DOHH2 (cell line): ENCODE results near the gene PTHLH.

Experiments used
- H3F3A ChIP-seq: fragments of 200-600 bp; sonication (generic), shearing (Covaris generic); 2 replicates; pipeline ENCODE4 v1.6.0; 2016; ENCODE audit warnings: antibody characterized with exemption, mild to moderate bottlenecking; ENCODE audit not compliant: control insufficient read depth, insufficient read depth
- H3K27ac ChIP-seq: fragments of 200-600 bp; sonication (generic); 2 replicates; pipeline ENCODE4 v1.5.1; 2014; ENCODE audit warnings: low read depth, mild to moderate bottlenecking, low read length, moderate library complexity
- H3K27me3 ChIP-seq: fragments of 200-600 bp; sonication (generic); 2 replicates; pipeline ENCODE4 v1.6.1; 2014; ENCODE audit warnings: mild to moderate bottlenecking, low read length, mixed read lengths; ENCODE audit not compliant: control insufficient read depth
- H3K36me3 ChIP-seq: fragments of 200-600 bp; sonication (generic); 2 replicates; pipeline ENCODE4 v1.6.1; 2014; ENCODE audit warnings: mild to moderate bottlenecking, low read length, moderate library complexity, mixed read lengths; ENCODE audit not compliant: control insufficient read depth
- H3K4me1 ChIP-seq: fragments of 200-600 bp; sonication (generic); 2 replicates; pipeline ENCODE4 v1.6.1; 2014; ENCODE audit warnings: mild to moderate bottlenecking, low read length, mixed read lengths; ENCODE audit not compliant: control insufficient read depth
- H3K4me2 ChIP-seq: fragments of 200-600 bp; sonication (generic); 2 replicates; pipeline ENCODE4 v1.6.0; 2014; ENCODE audit warnings: mild to moderate bottlenecking, low read length, moderate library complexity
- H3K4me3 ChIP-seq: fragments of 200-600 bp; sonication (generic); 2 replicates; pipeline ENCODE4 v1.5.1; 2014; ENCODE audit warnings: mild to moderate bottlenecking, low read length, mixed read lengths
- H3K79me2 ChIP-seq: fragments of 200-600 bp; sonication (generic); 2 replicates; pipeline ENCODE4 v1.6.1; 2014; ENCODE audit warnings: mild to moderate bottlenecking, low read length, mixed read lengths; ENCODE audit not compliant: control insufficient read depth
- H3K9me2 ChIP-seq: fragments of 200-600 bp; sonication (generic); replicated peaks from 2 replicates; pipeline ENCODE4 v1.6.1; 2014; ENCODE audit warnings: mild to moderate bottlenecking, low read length, mixed read lengths; ENCODE audit not compliant: control insufficient read depth
- H3K9me3 ChIP-seq: fragments of 200-600 bp; sonication (generic); 2 replicates; pipeline ENCODE4 v1.6.1; 2014; ENCODE audit warnings: antibody characterized with exemption, low read length, mixed read lengths; ENCODE audit not compliant: control insufficient read depth, insufficient read depth
- H4K20me1 ChIP-seq: fragments of 200-600 bp; sonication (generic); 2 replicates; pipeline ENCODE4 v1.6.0; 2014; ENCODE audit warnings: low read depth, mild to moderate bottlenecking, antibody characterized with exemption, low read length, moderate library complexity; ENCODE audit not compliant: control insufficient read depth, insufficient read depth
- EZH2phosphoT487 ChIP-seq: fragments of 200-600 bp; sonication (generic); IDR thresholded peaks from 2 replicates; pipeline ENCODE4 v1.6.1; 2017; ENCODE audit warnings: borderline replicate concordance, mild to moderate bottlenecking, antibody characterized with exemption, low read length, moderate library complexity, mixed read lengths
- TF ChIP-seq, protein P1 (sequence below): fragments of 200-600 bp; sonication (generic); IDR thresholded peaks from one replicate; pipeline ENCODE4 v1.5.1; 2014; ENCODE audit warnings: antibody characterized with exemption, mild to moderate bottlenecking, low read depth, low read length; ENCODE audit not compliant: poor library complexity, severe bottlenecking

PTHLH gene

GRCh38 chr12:27965411-27965810 is 7.1 kb downstream of the PTHLH start:
- H3K27ac ChIP-seq = no peak overlapping the region
- H4K20me1 ChIP-seq = no peaks in the 10 kb centered on the region
- H3K4me3 ChIP-seq = no peak overlapping the region
- no peaks in the 10 kb centered on the region; the same call in 1 of the 2 replicates for H3K9me3 ChIP-seq
- no peaks in the 10 kb centered on the region for H3K9me2 ChIP-seq
- H3K4me2 ChIP-seq = no peak overlapping the region
- H3K79me2 ChIP-seq = no peaks in the 10 kb centered on the region
- peaks cover 25% of the 10 kb centered on the region for H3K27me3 ChIP-seq
- no peaks in the 10 kb centered on the region for H3F3A ChIP-seq
- TF ChIP-seq EZH2phosphoT487 = no peak
- TF ChIP-seq, protein P1, sequence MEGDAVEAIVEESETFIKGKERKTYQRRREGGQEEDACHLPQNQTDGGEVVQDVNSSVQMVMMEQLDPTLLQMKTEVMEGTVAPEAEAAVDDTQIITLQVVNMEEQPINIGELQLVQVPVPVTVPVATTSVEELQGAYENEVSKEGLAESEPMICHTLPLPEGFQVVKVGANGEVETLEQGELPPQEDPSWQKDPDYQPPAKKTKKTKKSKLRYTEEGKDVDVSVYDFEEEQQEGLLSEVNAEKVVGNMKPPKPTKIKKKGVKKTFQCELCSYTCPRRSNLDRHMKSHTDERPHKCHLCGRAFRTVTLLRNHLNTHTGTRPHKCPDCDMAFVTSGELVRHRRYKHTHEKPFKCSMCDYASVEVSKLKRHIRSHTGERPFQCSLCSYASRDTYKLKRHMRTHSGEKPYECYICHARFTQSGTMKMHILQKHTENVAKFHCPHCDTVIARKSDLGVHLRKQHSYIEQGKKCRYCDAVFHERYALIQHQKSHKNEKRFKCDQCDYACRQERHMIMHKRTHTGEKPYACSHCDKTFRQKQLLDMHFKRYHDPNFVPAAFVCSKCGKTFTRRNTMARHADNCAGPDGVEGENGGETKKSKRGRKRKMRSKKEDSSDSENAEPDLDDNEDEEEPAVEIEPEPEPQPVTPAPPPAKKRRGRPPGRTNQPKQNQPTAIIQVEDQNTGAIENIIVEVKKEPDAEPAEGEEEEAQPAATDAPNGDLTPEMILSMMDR = no peak
- H3K4me1 ChIP-seq = no peaks in the 10 kb centered on the region
- no peaks in the 10 kb centered on the region for H3K36me3 ChIP-seq

DNA sequence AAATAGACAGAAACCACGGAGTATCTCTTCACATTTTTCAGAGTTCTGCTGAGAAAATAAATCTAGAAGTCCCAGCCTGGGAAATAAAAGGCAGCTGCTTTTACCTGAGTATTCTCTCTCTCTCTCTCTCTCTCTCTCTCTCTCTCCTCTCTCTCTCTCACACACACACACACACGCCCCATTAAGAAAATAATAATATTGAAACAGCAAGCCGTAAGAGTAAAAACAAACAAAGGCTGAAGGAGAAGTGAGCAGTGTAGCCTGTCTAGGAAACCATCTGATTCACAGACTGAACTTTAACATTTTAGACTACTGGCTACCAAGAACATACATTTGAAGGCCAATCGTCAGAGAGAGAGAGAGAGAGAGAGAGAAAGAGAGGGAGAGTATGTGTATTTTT is 8.4 kb downstream of the PTHLH start:
- no peaks in the 10 kb centered on the region for H3K79me2 ChIP-seq
- TF ChIP-seq, protein P1 = no peak
- TF ChIP-seq EZH2phosphoT487 = no peak
- H3F3A ChIP-seq = no peaks in the 10 kb centered on the region
- H3K27me3 ChIP-seq = peaks cover 19% of the 10 kb centered on the region; the same call in 1 of the 2 replicates
- no peak overlapping the region for H3K27ac ChIP-seq
- H3K4me2 ChIP-seq = no peak overlapping the region
- H3K36me3 ChIP-seq = no peaks in the 10 kb centered on the region
- H3K9me2 ChIP-seq = no peaks in the 10 kb centered on the region
- H3K9me3 ChIP-seq = no peaks in the 10 kb centered on the region; the same call in 1 of the 2 replicates
- no peak overlapping the region for H3K4me3 ChIP-seq
- H4K20me1 ChIP-seq = no peaks in the 10 kb centered on the region
- H3K4me1 ChIP-seq = no peaks in the 10 kb centered on the region

DNA sequence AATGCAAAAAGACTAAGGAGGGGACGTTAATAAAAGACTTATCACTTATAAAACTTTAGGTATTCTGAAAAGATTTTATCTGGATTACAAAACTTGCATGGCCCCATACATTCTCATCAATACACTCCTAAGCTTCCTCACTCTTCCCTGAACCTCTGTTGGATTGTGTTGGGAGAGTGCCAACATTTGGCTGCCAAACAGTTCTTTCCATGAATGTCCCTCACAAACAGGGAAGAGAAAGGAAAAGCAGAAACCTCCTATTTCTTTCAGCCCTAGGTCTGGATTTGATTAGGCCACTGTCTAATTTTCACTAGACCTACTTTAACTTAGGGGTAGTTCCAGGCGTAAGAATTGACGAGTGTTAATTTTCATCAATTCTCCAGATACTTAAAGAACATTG is 11.7 kb downstream of the PTHLH start:
- H3K36me3 ChIP-seq = no peaks in the 10 kb centered on the region
- TF ChIP-seq EZH2phosphoT487 = no peak
- TF ChIP-seq, protein P1 = no peak

More for the DNA sequence above, 11.7 kb downstream of the PTHLH start:
- Histone ChIP-seq H3K9me3 (no peaks in the 10 kb centered on the region), H3K27ac (no peak overlapping the region), H4K20me1 (no peaks in the 10 kb centered on the region), H3K9me2 (no peaks in the 10 kb centered on the region), H3K27me3 (peaks cover 10% of the 10 kb centered on the region; the same call in 1 of the 2 replicates), H3K4me3 (no peak overlapping the region), H3F3A (no peaks in the 10 kb centered on the region), H3K4me2 (no peak overlapping the region), H3K4me1 (no peaks in the 10 kb centered on the region), H3K79me2 (no peaks in the 10 kb centered on the region)
